GM18502 (cell line): ENCODE results near the gene WNT9B.

ENCODE experiments used
- ATAC-seq: cut with Tn5 transposase; IDR thresholded peaks from one replicate; pipeline ENCODE4 v1.9.1; 2021; ENCODE audit warnings: mild to moderate bottlenecking; ENCODE audit not compliant: unreplicated experiment, poor library complexity

WNT9B gene, protein sequence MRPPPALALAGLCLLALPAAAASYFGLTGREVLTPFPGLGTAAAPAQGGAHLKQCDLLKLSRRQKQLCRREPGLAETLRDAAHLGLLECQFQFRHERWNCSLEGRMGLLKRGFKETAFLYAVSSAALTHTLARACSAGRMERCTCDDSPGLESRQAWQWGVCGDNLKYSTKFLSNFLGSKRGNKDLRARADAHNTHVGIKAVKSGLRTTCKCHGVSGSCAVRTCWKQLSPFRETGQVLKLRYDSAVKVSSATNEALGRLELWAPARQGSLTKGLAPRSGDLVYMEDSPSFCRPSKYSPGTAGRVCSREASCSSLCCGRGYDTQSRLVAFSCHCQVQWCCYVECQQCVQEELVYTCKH

GRCh38 chr17:46851029-46851741, at the start of gene WNT9B:
TSS of gene WNT9B (plus strand) at chr17:46851583. CDS start at chr17:46851639, 56 bp downstream.
- ATAC-seq = no peak

DNA sequence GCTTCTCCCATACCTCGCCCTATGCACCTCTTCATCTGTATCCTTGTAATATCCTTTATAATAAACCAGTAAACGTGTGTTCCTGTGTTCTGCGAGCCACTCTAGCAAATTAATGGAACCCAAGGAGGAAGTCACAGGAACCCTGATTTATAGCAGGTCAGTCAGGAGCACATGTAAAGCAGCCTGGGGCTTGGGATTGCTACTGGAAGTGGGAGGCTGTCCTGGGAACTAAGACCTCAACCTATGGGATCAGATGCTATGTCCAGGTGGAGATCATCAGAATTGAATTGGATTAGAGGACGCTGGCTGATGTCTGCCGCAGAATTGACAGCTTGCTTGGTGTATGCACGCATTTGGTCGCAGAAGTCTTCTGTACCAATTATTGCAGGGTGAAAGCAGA, 48.6 kb upstream of the WNT9B start:
- ATAC-seq = no peak

- ATAC-seq = no peak
Observed at GRCh38 chr17:46803544-46803943, 47.8 kb upstream of the WNT9B start.

DNA sequence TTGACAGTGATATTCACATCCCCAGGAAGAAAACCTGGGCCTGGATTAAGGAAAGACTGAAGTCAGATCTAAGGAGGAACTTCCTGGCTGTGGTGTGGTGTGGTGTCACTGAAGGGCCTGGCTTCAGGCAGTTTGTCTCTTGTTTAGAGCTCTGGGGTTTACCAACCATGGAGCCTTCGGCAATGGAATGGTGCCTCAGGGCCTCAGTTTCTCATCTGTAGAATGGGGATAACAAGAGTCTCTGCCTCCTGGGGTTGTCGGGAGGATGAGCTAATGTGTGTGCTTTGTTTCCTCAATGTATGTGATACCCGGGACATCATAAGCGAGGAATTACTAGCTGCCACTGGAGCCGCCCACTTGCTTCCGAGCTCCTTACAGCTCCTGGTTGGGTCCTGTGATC, 45.6 kb upstream of the WNT9B start:
- ATAC-seq = no peak

- no peak for ATAC-seq
Observed at GRCh38 chr17:46809110-46809571, 42.2 kb upstream of the WNT9B start.

GRCh38 chr17:46810837-46811236, 40.5 kb upstream of the WNT9B start:
- no peak for ATAC-seq

DNA sequence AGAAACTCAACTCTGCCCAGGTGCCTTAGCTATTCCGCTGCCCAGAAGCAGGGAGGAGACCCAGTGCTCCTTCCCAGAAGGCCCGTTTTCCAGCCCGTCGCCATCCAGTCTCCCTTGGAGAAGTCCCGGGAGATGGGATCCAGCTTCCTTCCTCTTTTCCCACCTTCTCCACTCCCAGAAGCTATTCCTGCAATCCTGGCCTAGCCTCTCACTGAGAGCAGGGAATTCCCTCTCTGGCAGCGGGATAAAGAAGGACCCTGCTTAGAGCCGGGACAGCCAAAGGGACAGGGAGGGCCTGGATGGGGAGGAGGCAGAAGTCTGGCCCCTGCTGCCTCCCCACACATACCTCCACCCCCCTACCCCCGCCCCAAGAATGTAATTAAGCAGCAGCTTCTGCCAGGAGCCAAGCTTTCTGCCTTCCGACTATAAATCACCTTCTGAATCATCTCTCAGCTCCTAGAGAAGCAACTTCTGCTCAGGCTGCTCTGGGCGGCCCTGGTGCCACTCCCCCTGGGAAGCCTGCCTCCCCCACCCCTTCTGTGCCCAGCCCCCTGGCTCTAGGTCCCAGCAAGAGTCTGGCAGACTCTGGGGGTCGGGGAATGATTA, 39.3 kb upstream of the WNT9B start:
- no peak for ATAC-seq

- no peak for ATAC-seq
Observed at GRCh38 chr17:46812624-46813318, 38.6 kb upstream of the WNT9B start.

GRCh38 chr17:46813920-46814319, 37.5 kb upstream of the WNT9B start:
- no peak for ATAC-seq

GRCh38 chr17:46814446-46814845, 36.9 kb upstream of the WNT9B start:
- no peak for ATAC-seq

- no peak for ATAC-seq
Observed at GRCh38 chr17:46815474-46816353, 35.7 kb upstream of the WNT9B start.

- no peak for ATAC-seq
Observed at GRCh38 chr17:46817151-46817900, 34.1 kb upstream of the WNT9B start.

DNA sequence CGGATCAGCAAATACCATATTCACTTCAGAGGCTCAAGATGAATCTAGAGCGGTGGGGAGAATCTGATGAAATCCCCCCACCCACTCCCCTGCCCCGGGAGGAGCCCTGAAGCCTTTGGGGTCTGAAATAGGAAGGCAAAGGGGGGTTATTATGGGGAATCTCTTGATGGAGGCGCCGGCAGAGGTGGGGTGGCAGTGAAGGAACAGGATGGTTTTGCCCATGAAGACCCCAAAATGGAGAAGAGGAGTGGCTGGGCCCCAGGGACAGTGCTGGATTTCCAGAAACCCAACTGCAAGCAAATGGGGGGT, 33.5 kb upstream of the WNT9B start:
- ATAC-seq = no peak

DNA sequence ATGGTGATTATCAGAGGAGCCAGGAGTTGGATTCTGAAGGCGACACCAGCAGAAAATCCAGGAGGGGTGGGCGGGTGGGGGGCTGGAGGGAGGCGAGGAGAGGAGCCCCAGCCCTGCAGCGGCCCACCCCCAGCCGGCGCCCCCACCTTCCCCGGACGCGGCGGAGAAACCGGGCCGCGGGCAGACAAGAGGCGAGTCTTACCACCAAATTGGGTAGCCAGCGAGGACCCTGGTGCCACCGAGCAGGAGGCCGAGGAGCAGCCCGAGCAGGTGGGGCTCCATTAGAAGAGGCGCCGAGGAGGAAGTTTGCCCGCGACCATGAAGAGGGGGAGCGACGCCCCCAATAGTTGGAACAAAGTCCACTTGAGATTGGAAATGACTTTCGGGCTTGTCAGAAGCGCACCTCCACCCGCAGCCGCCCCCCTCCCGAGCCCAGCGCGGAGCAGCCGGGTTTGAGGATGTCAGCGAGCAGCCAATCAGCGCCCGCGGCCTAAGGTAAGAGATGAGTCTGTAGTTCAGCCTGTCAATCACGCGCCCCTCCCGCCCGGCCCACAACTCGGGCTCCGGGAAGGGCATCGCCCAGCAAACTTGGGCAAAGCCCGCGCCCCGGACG, 33.0 kb upstream of the WNT9B start, which contains the start of gene WNT3:
Gene WNT3, minus strand, starts transcription at position 377 of the 613 bp plus-strand sequence. Its CDS starts 95 bp downstream, at position 282.
- no peak for ATAC-seq

DNA sequence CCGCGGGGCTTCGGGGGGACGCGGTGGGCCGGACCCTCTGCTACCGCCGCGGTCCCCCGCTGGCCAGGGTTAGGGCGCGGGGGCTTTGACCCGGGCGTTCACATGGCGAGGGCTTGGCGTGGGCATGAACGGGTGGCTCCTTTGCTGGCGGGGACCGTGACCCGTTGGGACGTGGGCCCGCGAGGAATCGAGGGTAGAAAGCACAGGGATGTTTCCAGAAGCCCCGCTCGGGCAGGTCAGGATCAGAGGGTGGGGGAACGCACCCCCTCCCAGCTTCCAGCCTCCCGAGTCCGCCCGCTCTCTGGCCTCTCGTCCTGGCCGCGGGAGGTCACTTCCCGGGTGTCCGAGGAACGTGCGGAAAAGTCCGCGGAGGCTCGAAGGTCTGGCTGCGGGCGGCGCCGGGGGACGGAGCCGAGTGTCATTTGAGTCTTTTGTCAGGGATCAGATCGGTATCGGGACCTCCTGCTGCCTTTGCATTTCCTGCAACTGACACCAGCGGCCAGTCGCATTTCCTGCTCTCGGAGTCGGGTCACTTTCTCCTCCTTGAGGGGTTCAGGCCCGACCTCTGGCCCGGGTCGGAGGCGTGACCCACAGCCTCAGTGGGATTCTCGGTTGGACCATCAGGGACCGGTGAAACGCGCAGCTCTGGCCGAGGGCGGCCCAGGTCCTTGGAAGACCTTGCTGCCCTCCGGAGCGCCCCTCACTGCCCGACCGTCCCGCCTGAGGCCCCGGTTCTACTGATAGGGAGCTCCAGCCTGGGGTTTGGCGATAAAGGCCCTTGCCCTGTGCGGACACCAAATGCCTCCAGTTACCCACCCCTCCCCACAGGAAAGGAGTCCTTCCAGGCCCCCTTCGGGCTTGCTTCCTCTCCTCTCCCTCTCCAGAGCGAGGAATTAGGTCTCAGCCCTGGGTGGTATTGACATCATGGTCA, 32.2 kb upstream of the WNT9B start:
- ATAC-seq = no peak

DNA sequence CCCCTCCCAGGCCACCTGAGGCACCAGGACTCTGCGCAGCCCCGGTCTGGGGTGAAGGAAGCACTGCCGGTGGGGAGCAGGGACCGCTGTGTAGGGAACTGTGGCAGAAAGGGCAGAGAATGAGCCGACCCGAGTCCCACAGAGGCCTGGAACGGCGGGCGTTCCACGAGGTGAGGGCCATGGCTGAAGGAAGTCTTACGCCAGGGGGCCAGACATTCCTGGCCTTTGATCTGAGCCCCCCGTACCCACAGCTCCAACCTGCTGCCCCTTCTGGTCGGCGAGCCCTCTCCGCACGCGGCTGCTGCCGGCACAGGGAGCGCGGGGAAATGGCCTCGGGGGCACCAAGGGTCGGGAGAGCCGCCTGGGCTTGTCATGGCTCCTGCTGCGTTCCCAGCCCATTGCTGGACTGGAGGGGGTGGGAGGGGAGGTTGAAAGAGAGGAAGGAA, 31.5 kb upstream of the WNT9B start:
- ATAC-seq = no peak

DNA sequence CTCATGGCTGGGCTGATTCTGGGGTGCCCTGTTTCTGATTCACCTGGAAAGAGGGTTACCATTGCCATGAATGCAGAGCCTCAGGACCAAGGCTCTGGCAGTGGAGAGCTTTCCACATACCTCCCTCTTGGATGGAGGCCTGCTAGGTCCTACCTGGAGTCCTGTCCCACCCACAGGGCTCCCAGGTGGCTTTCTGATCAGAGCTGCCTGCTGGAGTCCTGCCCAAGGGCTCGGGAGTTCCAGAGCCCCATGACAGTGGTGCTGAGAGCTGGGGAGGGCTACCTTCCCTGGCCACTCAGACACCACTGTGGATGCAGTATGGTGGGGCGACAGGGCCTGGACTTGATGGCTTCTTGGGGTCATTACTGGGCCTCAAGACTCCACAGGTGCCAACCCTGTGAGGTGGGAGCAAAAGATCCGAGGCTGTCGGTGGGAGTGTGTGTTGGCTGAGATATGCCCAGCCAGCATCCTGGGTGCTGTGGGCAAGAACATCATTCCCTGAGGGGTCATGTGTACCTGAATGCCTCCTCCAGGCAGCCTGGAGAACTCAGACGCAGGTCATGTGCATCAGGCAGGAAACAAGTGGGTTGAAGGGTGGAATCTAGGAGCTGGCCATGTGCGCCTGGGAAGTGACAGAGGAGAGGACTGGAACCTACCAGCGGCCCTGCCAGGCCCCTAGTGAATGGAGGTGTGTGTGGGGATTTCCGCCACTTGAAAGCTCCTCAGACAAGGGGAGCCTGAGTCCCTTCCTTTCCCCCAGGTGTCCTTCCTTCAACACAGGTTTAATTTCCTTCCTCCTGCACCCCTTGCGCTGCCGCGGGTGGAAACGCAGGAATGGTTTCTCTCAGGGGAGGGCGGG, 30.6 kb upstream of the WNT9B start:
- ATAC-seq = no peak
